DMS114 treated with DMSO at 0.1 percent for 48 hours (cell line): ENCODE measurements around the gene CAMTA2.

Experiments
- DNase-seq: peaks from one replicate; lab custom pipeline; 2025; ENCODE audit not compliant: unreplicated experiment; lab: John Stamatoyannopoulos, UW

CAMTA2 gene

DNA sequence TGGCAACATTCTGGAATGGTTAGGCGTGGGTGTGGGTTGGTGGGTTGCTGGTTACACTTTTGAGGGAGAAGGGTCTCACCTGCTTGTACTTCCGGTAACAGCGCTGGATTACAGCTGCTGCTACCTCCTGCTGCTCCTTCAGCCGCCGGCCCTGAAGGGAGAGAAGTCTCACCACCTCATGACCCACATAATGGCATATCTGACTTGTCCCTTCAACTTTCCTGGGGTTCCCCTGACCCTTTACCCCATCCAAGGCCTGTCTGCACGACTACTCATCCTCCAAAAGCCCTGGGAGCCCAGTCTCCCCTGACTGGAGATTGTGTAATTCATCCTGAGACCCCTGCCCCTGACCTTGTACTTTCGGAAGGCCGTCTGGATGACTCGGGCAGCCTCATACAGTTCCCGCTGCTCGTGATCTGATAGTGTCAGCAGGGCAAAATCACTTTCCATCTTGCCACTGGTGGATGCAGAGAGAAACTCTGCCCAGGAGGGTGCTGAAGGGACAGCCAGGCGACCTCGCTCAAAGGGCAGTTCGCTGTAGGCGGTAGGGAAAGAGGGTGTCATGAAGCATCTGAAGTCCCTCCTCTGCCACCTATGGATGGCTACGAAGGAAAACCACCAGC lies 17.8 kb downstream of the CAMTA2 start:
- DNase-seq, result no peak

DNA sequence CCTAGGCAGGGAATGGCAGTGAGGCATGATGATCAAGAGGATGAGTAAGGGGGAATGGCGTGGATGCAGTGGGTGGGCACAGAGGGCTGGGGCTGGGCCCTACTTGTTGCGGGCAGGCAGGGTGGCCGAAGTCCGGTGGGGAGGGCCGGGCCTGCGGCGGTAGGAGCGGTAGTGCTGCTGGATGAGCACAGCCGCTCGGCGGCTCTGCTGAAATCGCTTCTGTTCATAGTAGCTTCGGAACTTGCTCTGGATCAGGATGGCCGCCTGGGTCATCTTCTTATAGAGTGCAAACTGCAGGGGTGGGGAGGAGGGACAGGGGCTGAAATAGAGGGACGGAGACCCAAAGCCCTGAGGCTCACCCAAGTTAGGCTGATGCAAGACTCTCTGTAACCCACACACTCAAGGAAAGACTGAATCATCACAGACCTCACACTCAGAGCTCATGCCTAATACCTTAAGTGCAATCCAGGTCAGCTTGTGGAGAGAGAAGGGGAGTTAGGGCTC lies 18.4 kb downstream of the CAMTA2 start:
- DNase-seq, result no peak

DNA sequence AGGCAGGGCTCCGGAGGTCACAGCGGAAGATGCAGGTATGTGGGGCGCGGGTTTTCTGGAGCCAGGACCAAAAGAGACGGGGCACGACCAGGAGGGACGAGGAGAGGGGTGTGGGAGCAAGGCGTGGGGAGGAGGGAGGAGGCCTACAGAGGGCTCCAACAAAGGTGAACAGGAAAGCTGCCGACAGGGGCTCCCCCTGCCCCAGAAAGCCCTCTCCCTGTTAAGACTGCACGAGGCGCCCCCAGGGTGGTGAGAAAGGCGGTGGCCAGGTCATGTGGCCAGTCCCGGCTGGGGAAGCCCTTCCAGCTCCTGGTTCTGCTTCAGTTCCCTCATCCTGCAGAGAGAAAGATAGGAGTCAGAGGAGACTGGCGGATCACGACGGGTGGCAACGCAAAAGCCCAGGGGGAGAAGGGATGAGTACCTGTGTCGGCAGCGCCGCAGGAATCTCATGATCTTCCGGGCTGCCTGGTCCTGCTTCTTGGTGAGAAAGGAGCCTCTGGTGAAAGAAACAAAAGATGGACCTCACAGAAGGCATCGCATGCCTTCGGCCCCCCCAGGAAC lies 18.9 kb downstream of the CAMTA2 start:
- DNase-seq, result no peak

DNA sequence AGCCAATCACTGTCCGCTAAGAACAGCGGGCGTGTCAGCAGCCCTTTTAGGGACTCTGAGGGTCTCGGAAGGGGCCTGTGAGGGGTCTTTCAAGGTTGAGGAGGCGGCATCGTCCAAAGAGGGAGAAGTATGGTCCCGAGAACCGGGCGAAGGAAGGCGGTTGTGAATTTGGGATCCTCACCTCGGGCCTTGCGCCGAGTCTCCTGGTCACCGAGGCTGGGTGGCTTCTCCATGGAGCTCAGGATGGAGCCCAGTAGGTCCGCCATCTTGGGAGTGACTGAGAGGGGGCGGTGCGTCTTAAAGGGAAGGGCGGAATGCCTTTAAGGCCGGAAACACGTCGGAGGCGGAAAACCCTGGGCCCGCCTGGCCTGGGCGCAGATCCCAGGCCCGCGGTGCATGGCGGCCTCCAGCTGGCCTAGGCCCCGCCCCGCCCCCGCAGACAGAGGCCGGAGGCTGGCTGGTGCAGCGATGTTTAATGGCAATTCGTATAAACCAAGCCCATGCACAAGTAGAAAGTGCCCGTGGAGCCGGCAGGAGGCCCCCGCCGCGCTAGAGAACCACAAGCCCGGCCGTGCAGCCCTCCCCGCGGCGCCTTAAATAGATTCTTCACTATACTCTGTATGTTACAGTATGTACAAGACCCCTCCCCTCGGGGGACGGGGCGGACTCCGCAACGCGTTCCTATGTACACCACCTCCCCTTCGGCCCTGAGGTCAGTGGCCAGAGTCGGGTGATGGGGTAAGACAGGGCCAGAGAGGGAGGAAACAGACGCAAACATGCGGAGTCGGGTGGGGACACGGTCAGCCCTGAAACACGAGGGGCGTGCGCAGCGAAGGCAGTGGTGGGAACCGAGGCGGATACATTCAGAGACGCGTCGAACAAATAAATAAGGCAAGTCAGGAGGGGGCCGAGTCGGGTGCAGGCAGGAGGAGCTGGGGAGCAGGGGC lies 19.7 kb downstream of the CAMTA2 start, which contains the start of gene SPAG7:
SPAG7 (minus strand) TSS at position 279 of the 947 bp plus-strand sequence; CDS start at position 266, 13 bp downstream.
- DNase-seq, result peak; percentile 56

DNA sequence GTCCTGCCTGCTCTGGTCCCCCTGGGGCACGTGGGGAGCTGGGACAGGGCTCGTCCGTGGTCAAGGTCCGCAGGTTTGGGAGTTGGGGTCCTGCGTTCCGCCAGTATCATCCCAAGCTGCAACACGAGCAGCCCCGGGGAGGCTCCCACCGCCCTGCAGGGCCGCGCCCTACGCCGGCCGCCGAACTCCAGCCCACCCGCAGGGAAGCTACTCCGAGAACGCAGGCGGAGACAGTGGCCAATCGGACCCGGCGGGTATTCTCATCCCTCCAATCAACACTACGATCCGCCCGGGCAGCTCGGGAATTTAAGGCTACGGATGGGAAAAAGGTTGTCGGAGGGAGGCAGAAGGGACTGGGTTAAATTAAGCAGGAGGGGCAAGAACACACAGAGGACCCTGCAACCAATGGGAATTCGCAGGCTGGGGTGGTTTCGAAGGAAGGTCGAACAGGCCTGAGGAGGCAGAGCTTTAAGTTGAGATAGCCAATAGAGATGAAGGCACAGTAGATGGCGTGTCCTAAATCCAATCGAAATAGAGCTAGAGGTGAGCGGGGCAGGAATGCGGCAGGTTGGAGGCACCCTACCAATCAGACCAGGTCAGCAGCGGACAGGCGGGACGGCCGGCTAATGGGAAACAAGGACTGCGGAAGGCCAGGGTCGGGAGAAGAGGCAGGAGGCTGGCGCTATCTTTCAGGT lies 20.5 kb downstream of the CAMTA2 start:
- DNase-seq, result peak; percentile 87

DNA sequence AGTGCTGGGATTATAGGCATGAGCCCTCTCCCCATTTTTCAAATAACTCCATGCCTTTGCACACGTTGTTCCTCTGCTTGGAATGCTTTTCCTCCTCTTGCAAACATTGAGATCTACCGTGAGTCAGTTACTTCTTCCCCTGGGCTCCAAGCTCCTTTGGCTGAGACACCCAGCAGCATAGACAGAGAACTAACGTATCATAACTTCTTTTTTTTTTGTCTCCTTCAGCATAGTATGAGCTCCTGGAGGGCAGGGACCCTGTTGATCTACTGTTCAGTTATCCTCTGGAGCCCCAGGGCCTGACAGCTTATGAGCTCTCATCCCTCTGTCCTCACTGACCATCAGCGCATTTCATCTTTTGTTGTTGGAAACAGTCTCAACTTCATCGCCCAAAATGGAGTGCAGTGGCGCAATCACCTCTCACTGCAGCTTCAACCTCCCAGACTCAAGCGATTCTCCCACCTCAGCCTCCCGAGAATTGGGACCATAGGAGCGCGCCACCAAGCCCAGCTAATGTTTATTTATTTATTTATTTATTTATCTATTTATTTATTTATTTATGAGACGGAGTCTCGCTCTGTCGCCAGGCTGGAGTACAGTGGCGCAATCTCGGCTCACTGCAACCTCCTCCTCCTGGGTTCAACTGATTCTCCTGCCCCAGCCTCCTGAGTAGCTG lies 22.0 kb downstream of the CAMTA2 start:
- DNase-seq, result no peak

DNA sequence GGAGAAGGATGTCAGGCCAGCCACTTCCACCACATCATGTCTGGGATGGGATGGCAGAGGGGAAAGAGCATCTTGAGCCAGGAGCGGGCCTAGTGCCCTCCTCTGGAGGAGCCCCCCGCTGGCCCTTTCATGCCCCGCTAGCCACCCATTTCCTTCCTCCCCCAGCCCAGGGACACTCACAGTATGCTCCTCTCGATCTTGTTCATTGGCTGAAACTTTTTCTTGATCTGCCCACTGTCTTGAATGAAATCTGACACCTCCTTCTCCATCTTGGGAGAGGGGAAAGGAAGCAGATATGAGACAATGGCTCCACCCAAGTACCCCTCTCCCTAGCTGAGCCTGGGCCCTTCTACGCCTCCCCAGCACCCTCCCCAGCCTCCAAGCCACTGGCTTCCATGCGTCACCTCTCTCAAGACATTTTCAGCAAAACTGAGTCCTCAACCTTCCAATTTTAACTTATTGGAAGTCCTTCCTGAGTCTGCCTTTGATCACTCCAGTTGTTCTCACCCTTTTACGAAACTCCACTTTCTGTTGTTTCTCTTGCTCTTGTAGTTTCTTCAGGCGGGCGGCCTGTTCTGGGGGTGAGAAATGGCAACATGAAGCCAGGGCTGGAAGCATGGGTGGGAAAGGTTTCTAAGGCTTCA lies 27.1 kb downstream of the CAMTA2 start:
- DNase-seq, result no peak

DNA sequence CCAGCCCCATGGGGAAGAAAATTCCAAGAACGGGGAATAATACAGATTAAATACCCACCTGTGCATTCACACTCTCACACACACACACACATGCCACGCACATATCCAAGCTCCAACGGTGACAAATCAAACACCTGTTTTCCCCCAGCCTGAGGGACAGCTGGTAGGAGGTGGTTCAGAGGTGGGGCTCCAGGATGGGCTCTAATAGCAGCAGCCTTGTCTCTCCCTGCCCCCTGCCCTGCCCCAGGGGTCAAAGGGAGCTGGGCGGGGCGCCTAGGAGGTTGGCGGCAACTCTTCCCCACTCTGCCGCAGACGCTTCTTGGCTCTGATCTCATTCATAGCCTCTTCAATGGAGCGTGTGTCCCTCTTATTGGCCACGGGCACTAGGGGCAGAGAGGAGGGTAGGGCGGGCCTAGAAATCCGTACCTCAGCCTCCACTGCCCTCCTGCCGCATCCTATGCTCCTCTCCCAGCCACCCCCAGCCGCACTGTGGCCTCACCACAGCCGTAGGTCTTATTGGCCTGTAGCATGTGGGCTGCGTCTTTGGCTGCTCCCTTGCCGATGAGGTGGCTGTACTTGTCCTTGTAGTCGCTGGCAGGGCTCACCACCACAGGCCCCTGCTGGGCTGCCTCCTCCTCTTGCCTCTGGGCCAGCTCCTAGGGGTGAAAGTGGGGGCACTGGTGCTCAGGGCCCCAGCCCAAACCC lies 28.1 kb downstream of the CAMTA2 start:
- DNase-seq, result no peak

DNA sequence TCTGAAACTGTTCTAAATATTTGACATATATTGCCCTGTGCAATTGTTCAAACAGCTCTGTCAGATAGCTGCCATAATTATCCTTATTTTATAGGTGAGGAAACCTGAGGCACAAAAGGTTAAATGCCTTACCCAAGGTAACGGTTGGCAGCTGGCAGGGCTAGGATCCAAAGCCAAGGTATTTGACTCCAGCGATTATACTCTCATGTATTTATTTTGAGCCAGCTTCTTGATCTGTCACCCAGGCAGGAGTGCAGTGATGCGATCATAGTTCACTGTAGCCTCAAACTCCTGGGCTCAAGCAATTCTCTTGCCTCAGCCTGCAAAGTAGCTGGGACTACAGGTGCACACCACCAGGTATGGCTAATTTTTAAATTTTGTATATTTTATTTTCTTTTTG lies 29.4 kb downstream of the CAMTA2 start:
- no peak for DNase-seq

DNA sequence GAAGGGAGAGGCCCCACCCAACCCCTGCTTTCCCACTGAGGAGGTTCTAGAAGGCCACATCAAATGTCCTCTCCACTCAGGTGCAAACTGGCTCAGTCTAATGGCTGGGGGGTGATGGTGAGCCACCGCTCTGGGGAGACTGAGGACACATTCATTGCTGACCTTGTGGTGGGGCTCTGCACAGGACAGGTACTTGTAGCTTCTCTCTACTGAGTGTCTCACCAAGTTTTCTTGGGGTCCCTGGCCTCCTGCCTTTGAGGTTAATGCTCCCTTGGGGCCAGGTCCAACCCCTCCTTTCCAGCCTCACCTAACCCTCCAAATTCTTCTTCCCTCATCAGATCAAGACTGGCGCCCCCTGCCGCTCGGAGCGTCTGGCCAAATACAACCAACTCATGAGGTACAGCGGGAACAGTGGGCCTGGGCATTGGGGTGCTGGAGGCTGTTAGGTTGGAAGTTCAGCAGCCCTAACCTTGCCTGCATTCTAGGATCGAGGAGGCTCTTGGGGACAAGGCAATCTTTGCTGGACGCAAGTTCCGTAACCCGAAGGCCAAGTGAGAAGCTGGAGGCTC lies 30.9 kb downstream of the CAMTA2 start:
- DNase-seq, result no peak

DNA sequence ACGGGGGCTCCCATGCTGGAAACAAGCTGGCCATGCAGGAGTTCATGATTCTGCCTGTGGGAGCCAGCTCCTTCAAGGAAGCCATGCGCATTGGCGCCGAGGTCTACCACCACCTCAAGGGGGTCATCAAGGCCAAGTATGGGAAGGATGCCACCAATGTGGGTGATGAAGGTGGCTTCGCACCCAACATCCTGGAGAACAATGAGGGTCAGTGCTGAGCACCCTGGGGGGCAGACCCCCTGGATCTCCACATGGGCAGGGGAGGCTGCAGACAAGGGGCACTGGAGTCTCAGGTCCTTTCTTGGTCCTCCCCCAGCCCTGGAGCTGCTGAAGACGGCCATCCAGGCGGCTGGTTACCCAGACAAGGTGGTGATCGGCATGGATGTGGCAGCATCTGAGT lies 32.4 kb downstream of the CAMTA2 start:
- DNase-seq, result no peak

DNA sequence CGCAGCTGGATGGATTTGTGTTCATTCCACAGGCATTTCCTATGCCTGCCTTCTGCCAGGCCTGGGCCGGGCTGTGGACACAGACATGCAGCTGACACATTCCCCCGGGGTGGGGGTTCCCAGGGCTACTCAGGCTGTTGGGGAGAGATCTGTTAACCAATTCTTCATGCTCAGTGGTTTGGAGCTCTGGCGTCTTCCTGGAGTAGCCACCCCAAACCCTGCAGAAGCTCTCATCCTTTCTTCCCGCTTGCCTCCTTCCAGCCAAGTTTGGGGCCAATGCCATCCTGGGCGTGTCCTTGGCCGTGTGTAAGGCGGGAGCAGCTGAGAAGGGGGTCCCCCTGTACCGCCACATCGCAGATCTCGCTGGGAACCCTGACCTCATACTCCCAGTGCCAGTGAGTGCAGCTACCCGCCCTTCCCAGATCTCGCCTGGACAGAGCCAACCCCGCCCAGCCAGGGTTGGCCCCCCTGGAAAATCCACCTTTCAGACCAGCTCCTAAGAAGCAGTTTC lies 34.0 kb downstream of the CAMTA2 start:
- no peak for DNase-seq

DNA sequence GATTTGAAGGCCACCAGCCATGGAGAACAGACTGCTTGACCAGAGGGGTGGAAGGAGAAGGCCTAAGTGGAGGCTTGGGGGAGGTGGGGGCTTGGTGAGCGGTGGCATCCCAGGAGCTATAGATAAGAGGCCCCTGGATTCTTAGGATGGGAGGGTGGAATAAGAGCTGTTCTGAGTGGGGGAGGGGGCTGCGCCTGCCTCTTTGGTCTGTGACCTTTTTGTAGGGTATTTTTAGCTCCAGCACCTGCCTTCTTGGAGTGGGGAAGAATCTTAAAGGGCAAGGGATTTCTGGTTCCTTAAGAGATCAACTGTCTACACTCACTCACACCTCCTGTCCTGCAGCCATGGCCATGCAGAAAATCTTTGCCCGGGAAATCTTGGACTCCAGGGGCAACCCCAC lies 36.0 kb downstream of the CAMTA2 start:
- no peak for DNase-seq

DNA sequence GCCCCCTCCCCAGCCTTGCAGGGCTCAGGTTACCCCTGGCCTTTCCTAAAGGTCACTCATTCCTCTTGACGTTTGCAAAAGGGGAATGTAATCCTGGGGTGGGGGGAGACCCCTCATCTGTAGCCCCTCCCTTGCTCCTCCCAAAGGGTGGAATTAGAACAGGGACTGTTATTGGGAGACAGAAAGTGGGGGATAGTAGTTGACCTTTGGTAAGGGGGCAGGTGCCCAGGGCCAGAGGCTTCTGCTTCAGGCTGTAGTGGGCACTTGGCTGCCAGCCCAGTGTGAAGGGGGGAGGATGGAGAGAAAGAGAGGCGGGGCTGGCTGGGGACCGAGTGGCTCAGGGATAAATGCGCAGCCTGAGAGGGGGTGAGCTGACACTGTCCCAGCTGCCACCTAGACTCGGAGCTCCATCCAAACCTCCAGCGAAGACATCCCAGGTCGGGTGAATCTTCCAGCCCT lies 36.7 kb downstream of the CAMTA2 start, which contains the start of gene ENO3:
ENO3 (plus strand) TSS at position 374 of the 459 bp plus-strand sequence. CDS start 711 bp downstream, outside the sequence.
- no peak for DNase-seq

DNA sequence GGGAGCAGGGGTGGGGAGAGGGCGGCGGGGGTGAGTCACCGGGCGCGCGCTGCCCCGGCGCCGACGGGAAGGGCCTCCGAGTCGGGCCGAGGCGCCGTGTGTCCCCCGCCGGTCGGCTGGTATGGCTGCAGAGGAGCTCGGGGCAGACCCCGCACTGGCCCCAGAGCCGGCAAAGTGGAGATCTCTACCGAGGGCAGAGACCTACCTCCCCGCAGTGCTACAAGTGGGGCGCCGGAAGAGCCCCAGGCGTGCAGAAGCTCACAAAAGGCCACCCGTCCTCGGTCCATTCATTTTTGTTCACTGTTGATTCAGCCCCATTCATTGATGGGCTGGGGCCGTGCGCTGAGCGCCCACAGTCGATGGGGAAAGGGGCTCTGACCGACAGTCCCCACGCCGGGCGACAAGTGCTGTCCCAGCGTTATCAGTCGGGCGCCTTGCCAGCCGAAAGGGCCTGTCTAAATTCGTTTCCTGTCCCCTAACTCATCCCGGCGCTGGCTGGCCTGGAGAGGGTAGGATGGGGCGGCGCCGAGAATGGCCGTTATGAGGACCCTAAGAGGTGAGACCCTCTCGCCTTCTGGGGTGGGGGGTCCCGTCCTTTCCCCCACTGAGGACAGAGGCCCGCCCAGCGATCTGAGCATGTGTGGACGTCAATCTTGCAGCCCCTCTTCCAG lies 37.3 kb downstream of the CAMTA2 start:
- DNase-seq, result no peak

DNA sequence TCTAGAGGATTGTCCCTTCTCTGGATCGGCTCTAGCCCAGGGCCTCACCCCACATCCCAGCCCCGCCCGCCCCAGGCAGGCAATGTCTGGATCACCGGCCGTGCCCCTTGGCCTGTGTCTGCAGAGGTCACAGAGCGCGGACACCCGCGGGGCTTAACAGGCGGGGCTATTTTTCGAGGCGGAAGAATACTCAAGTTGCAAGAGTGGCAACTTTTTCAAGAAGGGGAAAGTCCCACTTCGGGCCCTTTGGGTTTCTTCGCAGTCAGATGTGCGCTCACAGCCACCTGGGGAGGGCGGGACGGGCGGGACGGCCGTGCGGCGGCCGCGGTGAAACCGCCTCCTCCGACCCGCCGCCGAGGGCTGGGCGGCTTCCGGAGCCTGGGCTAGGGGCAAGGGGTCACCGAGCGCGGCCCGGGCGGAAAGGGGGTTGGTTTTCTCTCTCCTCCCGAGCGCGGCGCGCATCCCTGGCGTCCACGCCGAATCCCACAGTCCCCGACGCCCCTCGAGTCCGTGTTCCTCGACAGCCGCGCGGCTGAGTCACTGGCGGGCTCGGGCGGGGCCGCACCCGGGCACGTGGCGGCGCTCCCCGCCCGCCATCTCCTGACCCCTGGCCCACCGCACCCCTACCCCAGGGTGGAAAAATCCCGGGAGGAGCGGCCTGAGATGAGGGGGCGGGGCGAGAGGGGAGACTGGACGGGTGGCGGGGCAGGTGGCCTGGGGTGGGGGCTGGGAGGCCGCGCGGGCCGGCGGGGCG lies 38.0 kb downstream of the CAMTA2 start:
- DNase-seq, result no peak

DNA sequence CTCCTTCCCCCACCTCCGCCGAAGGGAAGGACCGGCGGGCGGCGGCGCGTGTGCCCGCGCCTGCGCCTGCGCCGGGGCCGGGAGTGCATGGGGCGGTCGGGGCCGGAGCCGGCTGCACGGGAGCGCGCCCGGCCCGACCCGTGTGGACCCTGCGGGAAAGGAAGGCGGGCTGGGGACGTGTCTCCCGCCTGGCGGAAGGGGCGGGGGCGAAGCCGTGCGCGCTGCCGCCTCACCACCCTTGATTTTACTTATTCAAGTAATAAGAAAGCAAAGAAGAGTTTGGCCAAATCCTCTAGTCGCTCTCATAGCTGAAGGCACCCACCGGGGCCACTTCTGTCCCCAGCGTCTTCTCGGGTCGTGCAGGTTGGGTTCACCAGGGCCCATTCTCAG lies 38.5 kb downstream of the CAMTA2 start:
- DNase-seq, result peak; percentile 56
